NCI-H345 treated with DMSO at 0.1 percent for 48 hours (cell line): ENCODE measurements around the gene VAV2.
"Not testable (repeated sequence)": the region's sequence is repeated elsewhere in the genome, so short reads cannot be mapped to it uniquely, and the experiment has no call there.

ENCODE experiments used
- DNase-seq: peaks from one replicate; lab custom pipeline; 2025; ENCODE audit not compliant: unreplicated experiment; lab: John Stamatoyannopoulos, UW

Gene VAV2

DNA sequence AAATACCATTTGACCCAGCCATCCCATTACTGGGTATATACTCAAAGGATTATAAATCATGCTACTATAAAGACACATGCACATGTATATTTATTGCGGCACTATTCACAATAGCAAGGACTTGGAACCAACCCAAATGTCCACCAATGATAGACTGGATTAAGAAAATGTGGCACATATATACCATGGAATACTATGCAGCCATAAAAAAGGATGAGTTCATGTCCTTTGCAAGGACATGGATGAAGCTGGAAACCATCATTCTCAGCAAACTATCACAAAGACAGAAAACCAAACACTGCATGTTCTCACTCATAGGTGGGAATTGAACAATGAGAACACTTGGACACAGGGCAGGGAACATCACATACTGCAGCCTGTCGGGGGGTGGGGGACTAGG, 68.5 kb downstream of the VAV2 start:
- DNase-seq, result not testable (repeated sequence)

DNA sequence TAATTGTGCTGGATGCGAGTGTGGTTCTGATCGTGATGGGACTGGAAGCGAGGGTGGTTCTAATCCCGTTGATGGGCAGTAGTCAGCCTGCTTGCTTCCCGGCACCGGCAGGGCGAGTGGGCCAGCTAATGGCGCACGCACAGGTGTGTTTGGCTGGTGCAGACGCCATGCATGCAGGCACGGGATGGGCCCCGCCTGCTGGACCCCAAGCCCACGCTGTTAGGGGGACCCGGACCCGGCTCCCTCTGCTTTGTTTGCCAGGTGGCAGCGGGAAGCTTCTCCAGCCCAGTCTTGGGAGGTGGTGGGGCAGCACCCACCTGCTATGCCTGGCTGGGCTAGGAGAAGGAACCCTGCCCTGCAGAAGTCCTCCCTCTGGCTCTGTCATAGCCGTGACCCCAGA, 70.3 kb downstream of the VAV2 start:
- DNase-seq, result no peak

DNA sequence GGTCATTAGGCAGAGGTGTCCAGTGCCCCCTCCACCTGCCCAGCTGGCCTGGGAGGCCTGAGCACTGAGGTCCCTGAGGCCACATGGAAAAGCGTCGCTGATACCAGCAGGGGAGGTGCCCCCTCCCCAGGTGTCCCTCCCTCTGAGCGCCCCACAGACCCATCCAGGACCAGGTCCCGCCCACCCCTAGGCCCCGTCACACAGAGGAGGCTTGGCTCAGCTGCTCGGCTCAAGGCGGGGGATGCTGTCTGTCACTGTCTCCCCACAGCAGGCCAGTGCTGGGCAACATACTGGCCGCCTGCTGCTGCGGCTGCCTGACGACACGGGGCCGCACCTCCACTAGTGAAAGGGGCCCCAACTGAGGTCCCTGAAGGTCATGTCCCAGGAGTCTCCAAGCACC, 71.7 kb downstream of the VAV2 start:
- no peak for DNase-seq

DNA sequence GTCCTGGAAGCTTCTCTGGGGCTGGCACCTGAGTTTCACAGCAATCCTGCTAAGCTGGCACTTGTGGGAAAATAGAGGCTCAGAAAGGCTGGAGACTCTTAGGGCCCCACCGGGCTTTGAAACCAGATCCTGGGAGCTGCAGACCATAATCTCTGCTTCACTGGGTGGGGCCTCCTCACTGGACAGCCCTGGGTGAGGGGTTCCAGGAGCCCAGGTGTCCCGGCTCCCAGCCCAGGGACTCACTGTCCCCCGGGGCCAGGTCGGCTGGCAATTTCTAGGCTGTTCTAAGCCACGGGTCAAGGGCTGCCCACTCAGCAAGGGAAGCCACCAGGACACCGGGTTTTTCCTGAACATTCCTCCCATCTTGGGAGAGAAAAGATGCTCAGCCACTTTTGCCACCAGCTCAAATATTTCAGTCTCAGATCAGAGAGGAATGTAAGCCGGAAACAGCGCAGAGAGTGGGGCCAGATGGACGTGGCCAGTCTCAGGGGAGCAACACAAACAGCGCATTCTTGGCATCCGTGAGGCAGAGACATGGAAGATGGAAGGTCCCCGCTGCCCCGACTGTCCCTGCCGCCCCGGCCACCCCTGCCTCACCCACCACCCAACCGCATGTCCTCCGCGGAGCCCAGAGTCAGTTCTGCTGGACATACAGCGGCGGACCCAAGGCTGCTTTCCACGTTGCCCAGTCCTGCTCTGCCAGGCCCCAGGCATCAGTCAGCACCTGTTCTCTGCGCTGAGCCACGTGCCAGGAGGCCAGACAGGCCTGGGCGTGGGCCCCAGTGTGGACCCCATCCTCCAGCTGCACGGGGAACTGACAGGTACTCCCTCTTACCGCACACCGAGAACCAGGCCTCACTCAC, 72.6 kb downstream of the VAV2 start:
- DNase-seq, result no peak

DNA sequence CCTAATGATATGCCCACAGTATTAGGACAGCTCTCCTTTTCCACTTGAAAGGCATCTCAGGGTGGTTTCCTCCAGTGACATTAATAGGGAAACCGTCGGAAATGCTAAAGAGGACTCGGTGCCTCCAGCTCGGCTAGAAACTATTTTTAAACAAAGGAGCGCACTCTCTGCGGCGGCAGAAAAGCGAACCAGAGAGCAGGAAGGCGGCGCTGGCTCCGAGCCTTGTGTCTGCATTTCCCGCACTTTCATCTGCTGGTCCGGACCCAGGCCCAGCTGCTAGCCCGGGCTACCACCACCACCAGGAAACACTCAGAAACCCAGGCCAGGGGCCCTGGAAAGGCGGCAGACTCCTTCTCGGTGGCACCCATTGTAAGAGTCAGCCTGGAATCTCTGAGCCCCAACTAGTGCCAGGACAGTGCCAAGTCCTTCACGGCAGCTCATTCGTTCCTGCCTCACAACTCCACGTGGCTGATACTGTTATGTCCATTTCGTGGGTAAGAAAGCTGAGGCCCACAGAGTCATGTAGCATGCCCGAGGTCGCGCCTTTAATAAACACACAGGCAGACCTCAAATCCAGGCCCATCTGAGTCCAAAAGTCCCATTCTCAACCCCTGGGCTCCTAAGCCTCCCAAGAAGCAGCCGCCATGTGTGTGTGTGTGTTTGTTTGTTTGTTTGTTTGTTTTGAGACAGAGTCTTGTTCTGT, 73.9 kb downstream of the VAV2 start:
- no peak for DNase-seq

DNA sequence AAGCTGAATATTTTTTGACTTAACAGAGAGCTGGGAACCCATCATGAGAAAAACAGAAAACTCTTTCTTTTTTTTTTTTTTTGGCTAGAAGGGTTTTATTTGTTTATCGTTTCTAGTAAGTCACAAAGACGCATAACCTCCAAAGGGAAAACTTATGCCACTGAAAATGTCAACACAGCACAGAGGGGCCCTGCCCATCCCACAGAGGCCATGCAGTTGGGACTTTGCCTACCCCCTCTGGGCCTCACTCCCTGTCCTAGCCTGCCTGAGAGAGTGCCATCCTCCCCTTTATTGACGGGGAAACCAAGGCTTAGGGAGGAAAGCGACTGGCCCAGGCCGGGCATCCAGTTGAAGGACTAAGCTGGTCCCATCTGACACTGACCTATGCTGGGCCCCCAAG, 74.7 kb downstream of the VAV2 start:
- no peak for DNase-seq

DNA sequence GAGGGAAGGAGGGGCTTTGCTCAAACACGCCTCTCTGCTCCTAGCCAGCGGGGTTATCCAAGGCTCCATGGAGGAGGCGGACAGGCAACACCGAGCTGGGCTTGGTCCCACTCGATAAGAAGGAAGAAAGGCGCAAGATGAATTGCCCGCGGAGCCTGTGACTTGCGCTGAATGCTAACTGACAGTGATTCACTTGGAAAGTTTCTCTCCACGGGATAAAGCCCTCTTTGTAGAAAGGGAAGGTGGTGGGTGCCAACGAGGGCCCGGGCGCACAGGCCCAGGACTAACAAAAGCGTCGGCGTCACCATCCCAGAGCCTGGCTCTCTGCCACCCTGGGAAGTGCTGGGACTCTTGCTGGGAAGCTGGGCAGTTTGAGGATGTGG, 76.0 kb downstream of the VAV2 start:
- DNase-seq, result no peak

DNA sequence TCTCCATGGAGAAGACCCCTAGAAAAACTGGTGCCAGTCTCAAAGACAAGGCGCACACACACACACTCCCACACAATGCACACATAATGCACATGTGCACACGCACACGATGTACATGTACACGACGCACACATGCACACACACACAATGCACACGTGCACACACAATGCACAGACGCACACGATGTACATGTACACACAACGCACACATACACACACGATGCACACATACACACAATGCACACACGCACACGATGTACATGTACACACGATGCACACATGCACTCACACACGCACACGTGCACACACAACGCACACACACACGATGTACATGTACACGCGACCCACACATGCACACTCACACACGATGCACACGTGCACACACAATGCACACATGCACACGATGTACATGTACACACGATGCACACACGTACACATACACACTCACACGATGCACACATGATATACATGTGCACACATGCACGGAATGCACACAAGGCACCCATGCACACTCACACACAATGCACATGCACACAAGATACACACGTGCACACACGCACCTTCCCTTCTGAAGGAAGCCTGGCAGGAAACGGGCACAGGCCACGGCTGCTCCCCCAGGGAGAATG, 76.5 kb downstream of the VAV2 start:
- DNase-seq, result no peak

DNA sequence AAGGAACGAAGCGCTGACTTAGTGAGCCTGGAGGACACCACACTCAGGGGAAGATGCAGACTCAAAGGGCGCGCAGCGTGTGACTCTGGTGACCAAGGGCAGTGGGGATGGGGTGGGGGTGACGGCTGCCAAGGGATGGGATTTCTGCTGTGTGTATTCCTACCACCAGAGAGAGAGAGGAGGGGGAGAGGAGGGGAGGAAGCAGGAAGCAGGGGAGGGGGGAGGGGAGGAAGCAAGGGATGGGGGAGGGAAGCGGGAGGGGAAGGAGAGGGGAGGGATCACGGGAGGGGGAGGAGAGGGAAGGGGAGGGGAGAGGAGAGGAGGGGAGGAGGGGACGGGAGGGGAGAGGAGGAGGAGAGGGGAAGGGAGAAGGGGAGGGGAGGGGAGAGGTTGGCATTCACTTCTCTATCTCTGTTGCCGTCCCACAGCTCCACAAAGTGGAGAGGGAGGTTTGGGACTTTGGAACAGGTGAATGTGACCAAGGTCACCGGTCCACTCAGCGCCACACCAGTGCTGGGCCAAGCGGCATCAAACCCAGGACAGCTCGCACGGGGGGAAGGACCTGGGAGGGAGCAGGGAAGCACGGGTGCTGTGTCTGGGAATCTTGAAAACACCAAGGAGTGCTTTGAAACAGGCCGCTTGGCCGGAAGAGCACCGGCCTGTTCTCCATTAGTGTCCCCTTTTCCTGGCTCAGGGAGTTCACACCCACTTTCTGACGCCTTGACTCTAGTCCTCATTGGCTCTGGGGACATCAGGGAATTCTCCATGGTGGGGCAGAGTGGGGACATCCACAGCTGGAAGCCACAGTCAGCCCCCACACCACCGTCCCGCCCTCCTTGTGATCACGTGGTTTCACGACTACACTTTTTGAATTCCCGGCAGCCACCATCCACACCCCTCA, 77.4 kb downstream of the VAV2 start:
- no peak for DNase-seq

DNA sequence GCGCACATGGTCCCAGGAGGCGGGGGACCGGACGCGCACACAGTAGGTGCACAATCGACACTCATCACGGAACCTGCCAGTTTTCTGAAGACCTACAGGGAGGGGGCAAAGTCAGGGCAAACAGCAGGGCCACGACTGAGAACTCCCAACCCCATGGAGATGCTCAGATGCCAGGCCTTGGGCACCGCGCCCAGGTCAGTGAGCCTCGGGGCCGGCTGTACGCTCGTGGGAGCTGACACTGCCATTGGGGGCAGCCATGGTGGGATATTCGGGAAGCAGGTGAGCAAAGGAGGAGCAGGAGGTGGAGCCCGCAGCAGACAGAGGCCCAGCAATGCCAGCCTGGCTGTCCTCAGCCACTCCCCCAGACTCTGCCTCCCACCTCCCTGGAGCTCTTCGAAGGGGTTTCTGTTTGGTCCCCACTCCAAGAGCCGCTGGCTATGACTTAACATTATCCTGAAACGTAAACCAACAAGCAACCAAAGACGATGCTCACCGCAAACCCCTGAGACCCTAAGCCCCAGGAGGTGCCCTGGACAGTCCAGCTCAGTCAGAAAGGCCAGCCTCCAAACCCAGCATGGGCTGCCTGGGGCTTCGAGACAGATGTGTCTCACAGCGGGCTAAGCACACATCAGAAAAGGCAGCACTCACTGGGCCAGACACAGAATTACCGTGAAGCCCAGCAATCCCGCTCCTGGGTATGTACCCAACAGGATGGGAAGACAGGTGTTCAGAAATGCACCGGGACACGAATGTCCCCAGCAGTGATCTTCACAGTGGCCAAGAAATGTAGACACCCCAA, 78.4 kb downstream of the VAV2 start:
- no peak for DNase-seq

DNA sequence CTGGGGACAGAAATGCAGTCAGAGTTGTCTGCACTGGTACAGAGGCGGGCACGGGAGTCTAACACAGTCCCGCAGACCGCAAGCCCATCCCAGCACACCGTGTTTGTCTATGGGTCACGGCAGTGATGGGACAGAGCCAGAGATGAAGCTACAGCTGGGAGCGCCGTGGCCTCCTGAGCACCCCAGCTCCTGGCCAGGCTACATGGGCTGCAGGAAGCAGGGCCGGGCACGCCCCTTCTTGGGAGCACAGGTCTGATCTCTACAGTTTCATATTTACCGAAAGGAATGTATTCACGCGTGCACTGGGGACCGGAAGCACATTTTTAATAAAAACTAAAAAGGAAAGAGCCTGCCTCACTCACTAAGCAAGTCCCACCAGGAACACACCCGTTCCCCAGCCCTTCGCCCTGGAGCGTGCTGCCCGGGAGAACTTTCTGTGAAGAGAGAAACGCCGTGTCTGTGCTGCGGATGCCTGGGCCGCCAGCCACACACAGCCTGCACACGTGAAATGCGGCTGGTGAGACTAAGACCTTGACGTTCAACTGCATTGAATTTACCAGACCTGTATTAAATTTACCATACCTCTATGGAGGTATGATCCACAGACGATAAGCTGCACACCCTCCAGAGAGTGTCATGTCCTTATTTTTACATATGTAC, 81.1 kb downstream of the VAV2 start:
- no peak for DNase-seq

DNA sequence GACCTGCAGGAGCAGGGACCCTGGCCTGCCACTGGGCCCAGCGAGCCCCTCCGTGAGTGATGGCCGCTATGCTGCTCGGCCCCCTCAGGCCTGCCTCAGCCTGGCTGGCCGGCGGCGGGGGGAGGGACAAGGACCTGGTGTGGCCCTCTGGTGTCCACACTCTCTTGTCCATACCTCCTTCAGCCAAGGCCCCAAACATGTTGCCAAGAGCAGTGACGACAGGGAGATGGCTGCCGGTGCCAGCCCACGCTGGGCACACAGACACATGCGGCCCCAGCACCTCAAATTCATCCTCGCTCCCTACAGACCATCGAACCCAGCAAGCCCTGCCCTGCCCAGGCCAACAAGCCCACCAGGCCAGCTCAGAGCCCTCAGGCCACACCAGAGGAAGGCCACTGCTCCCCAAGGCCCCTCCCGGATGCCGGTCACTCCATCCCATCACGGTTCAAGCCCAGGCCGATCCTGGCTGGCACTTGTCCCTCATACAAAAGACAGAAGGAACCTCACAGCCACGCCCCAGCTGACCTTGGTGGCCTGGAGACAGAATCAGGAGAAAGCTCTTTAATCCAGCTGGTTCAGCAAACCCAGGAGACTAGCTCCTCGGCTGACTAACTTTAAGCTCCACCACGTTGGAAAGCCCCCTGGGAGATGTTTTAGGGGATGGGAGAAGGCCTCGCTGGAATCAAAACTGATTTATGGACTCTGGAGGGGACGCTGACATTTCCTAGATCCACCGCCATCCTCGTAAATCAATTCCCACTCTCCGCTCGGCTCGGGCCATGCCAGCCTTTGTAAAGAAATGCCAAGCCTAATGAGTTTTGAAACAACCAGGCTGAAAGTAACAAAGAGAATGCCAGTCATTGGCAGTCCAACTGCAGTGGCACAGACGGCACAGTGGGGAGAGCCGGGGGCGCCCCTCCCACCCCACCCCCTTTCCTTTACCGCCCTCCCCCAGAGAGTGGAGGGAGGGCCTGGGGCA, 84.9 kb downstream of the VAV2 start:
- no peak for DNase-seq

DNA sequence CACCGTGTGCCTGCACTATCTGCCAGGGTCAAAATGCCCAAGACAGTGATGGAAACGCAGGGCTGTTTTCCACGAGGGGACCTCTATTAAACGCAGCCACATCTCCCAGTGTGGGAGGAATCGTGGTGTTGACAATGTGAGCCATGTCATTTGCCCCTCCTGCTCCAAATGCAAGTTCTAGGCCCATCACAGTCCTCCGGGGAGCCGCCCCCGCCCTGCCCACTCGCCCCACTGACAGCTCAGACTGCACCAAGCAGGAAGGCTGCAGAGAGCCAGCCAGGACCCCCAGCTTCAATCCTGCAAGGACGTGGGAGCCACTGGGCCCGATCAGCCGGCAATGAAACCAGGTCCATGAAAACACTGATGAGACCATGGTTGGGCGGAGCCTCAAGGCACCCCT, 85.9 kb downstream of the VAV2 start:
- no peak for DNase-seq

DNA sequence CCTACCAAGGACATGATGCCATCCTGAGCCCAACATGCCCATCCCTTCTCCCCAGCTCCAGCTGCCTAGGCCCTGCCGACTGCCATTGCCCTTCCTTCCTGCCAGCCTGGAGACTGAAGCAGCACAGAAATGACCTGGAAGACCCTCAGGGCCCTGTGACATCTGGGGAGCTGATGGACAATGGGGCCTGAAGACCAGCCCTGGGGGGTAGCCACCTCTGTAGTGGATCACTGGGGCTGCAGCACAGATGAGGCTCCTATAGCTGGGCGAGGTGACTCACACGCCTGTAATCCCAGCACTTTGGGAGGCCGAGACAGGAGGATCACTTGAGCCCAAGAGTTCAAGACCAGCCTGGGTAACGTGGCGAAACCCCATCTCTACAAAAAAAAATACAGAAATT, 86.6 kb downstream of the VAV2 start:
- DNase-seq, result no peak

DNA sequence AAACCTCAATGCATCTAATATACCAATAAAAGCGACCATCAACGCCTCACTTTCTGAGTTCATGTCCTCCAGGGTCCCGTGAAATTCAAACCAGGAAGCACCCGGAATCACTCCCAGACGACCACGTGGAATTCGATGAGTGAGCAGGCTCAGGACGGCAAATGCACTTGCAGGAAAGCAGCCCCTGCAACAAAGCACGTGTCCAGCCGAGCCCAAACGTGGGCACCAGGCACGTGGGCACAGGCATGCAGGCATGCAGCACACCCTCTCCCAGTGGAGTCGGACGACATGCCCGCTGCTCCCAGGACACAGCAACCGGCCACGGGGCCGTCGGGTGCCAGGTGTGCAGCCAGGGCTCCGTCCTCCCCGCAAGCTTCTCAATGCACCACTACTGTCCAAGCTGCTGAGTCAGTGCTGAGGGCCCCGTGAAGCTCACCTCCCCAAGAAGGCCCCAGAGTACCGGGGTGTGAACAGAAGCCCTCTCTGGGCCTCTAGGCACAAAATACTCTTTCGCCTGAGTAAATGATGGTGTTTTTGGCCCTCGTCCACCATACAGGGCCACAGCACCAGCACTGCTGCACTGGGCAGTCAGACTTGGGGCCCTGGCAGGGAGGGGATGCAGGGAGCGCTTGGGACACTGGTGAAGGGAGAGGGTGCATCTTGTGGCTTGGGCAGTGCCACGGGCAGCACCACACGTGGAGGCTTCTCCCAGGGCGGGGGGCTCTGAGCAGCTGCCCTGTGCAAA, 87.6 kb downstream of the VAV2 start:
- DNase-seq, result no peak

DNA sequence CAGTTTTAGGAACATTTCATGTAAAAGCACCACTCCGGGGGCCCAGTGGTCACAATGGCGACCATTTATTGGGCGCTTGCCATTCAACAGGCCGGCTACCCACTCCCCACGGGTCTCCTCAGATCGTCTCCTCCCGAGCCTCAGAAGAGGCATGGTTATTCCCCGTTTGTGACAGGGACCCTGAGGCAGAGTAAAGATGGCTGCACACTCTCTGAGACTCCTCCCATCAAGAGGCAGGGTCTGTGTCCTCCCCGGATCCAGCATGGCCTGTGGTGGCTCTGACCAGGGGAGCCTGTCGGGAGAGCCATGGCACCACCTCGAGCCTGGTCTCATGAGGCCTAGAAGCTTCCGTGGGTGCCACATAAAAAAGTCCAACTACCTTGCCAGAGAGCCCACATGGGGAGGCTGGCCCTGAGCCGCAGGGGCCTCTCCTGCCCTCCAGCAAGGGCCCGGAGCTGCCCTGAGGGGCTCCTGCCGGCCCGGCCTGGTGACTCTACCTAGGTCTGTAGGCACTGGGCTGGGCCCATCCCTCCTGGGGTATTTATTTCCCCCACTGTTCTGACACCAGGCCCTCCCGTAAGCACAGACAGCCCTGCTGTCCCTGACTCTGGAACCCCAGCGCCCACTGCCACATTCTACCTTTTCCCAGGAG, 90.8 kb downstream of the VAV2 start:
- DNase-seq, result no peak

DNA sequence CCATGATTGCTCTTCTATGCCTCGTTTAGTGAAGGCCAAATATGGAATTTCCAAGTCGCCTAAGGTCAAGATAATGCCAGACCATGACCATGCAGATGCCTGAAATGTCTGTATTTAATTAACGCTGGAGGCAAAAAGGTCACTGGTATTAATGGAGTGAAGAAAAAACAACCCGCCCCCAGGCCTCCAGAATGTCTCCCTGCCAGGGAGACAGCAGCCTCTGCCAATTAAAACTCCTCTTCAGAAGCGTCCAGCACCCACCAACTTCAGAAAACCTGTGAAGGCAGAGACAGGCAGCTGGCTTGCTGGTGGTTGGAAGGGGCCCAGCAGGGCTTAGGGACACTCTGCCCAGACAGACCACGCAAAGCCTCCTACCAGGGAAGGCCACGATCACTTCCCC, 94.4 kb downstream of the VAV2 start:
- DNase-seq, result no peak
